ENCODE measurements around the gene LAYN.
A peak's percentile ranks its signal among the peaks of the same experiment; 100 is the strongest.

Gene LAYN

DNA sequence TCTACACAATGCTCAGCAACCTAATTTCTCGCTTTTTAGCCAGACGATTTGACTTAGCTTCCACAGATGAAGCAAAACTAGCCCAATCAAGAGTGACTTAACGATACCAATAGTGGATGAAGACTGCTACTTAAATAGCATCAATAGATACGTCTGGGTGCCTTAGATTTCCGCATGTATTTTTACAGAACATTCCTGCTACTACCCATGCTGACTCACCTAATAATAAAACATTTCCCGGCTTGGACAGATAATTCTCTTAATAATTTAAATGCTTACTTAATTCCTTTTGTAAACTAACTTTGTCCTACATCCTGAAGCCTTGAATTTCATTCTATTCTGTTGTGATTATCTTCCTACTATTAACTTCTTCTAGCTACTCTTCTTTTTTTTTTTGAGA is 5.2 kb upstream of the LAYN start:
- no peaks in the 10 kb centered on the region for H3K27me3 ChIP-seq (ENCODE audit: insufficient read depth, poor library complexity, severe bottlenecking)
- no peaks in the 10 kb centered on the region for H3K36me3 ChIP-seq (ENCODE audit: low read depth)
- no peak overlapping the region for H3K4me3 ChIP-seq (ENCODE audit: severe bottlenecking)
- DNase-seq (ENCODE audit: low spot score) (no peak), ATAC-seq (ENCODE audit: low read depth) (no peak)
- peaks cover 21% of the 10 kb centered on the region for H3K4me1 ChIP-seq (ENCODE audit: insufficient read depth, poor library complexity, severe bottlenecking)
- no peaks in the 10 kb centered on the region for H3K9me3 ChIP-seq (ENCODE audit: severe bottlenecking)
- TF ChIP-seq CTCF (IDR thresholded peaks at IDR 0.05; ENCODE audit: poor library complexity, severe bottlenecking), result no peak
- no peak overlapping the region for H3K27ac ChIP-seq (ENCODE audit: poor library complexity, severe bottlenecking)

GRCh38 chr11:111537336-111537860 is 3.1 kb upstream of the LAYN start:
- ATAC-seq (ENCODE audit: low read depth) (no peak), DNase-seq (ENCODE audit: low spot score) (no peak)
- H3K27me3 ChIP-seq (ENCODE audit: insufficient read depth, poor library complexity, severe bottlenecking), result no peaks in the 10 kb centered on the region
- TF ChIP-seq CTCF (IDR thresholded peaks at IDR 0.05; ENCODE audit: poor library complexity, severe bottlenecking), result no peak
- H3K4me3 ChIP-seq (ENCODE audit: severe bottlenecking), result no peak overlapping the region
- H3K27ac ChIP-seq (ENCODE audit: poor library complexity, severe bottlenecking), result no peak overlapping the region
- H3K4me1 ChIP-seq (ENCODE audit: insufficient read depth, poor library complexity, severe bottlenecking), result peaks cover 3% of the 10 kb centered on the region
- no peaks in the 10 kb centered on the region for H3K36me3 ChIP-seq (ENCODE audit: low read depth)
- no peaks in the 10 kb centered on the region for H3K9me3 ChIP-seq (ENCODE audit: severe bottlenecking)

DNA sequence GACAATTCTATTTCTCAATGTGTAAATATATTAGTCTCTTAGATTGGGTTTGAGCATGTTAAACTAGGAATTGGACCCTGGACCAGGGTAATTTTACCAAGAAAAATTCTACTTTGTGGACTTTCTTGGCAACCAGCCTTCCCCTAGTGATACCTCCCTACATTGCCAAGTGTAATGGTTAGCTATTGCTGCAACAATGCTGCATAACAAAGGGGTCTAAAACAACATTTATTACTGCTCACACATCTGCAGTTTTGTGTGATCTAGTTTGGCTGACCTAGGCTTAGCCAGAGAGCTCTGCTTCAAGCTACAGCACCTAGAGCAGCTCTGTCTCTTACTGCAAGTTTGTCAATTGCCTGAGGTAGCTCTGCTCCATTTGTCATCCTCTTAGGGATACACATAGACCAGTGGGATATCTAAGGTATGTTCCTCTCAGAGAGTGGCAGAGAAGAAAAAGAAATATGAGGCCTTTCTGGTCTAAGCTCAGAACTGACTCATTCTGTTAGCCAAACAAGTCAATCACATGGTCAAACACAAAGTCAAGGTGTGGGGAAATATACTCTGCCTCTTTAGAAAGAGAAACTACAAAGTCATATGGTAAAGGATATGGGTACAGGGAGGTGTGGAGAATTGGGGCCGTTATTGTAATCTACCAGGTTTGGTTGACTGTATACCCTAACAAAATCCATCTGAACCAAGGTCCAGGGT is 2.0 kb upstream of the LAYN start:
- Histone ChIP-seq H3K4me1 (ENCODE audit: insufficient read depth, poor library complexity, severe bottlenecking) (peaks cover 3% of the 10 kb centered on the region), H3K36me3 (ENCODE audit: low read depth) (no peaks in the 10 kb centered on the region), H3K9me3 (ENCODE audit: severe bottlenecking) (no peaks in the 10 kb centered on the region), H3K27ac (ENCODE audit: poor library complexity, severe bottlenecking) (no peak overlapping the region), H3K27me3 (ENCODE audit: insufficient read depth, poor library complexity, severe bottlenecking) (no peaks in the 10 kb centered on the region), H3K4me3 (ENCODE audit: severe bottlenecking) (no peak overlapping the region)
- ATAC-seq (ENCODE audit: low read depth) (peak; percentile 69), DNase-seq (ENCODE audit: low spot score) (no peak)
- TF ChIP-seq CTCF (IDR thresholded peaks at IDR 0.05; ENCODE audit: poor library complexity, severe bottlenecking), result no peak

GRCh38 chr11:111539426-111540113 is 950 bp upstream of the LAYN start:
- Histone ChIP-seq H3K27ac (ENCODE audit: poor library complexity, severe bottlenecking) (no peak overlapping the region), H3K27me3 (ENCODE audit: insufficient read depth, poor library complexity, severe bottlenecking) (no peaks in the 10 kb centered on the region), H3K4me3 (ENCODE audit: severe bottlenecking) (no peak overlapping the region), H3K4me1 (ENCODE audit: insufficient read depth, poor library complexity, severe bottlenecking) (peaks cover 3% of the 10 kb centered on the region), H3K9me3 (ENCODE audit: severe bottlenecking) (no peaks in the 10 kb centered on the region), H3K36me3 (ENCODE audit: low read depth) (no peaks in the 10 kb centered on the region)
- ATAC-seq (ENCODE audit: low read depth) (no peak), DNase-seq (ENCODE audit: low spot score) (no peak)
- no peak for TF ChIP-seq CTCF (IDR thresholded peaks at IDR 0.05; ENCODE audit: poor library complexity, severe bottlenecking)

- DNase-seq (ENCODE audit: low spot score) (no peak), ATAC-seq (ENCODE audit: low read depth) (no peak)
- no peaks in the 10 kb centered on the region for H3K36me3 ChIP-seq (ENCODE audit: low read depth)
- H3K4me3 ChIP-seq (ENCODE audit: severe bottlenecking), result peak overlapping the region; percentile 29
- no peaks in the 10 kb centered on the region for H3K27me3 ChIP-seq (ENCODE audit: insufficient read depth, poor library complexity, severe bottlenecking)
- H3K9me3 ChIP-seq (ENCODE audit: severe bottlenecking), result no peaks in the 10 kb centered on the region
- TF ChIP-seq CTCF (IDR thresholded peaks at IDR 0.05; ENCODE audit: poor library complexity, severe bottlenecking), result no peak
- H3K27ac ChIP-seq (ENCODE audit: poor library complexity, severe bottlenecking), result no peak overlapping the region
- peaks cover 3% of the 10 kb centered on the region for H3K4me1 ChIP-seq (ENCODE audit: insufficient read depth, poor library complexity, severe bottlenecking)
Observed at GRCh38 chr11:111540937-111541253, 375 bp downstream of the LAYN start.
